MM.1S (cell line): ENCODE results near the gene CACNB4.
"Not testable (repeated sequence)": the region's sequence is repeated elsewhere in the genome, so short reads cannot be mapped to it uniquely, and the experiment has no call there.

Experiments used
- DNase-seq: peaks from one replicate; pipeline ENCODE4 v3.0.0-alpha.2; 2015
- H2AFZ ChIP-seq: fragments of 300-600 bp; sonication (generic); 2 replicates; pipeline ENCODE4 v1.6.0; 2016; ENCODE audit warnings: antibody characterized with exemption, low read length
- H3F3A ChIP-seq: fragments of 300-600 bp; sonication (generic); 2 replicates; pipeline ENCODE4 v1.6.1; 2016; ENCODE audit warnings: mild to moderate bottlenecking, antibody characterized with exemption, low read length, moderate library complexity, mixed read lengths; ENCODE audit not compliant: insufficient read depth
- H3K27ac ChIP-seq: fragments of 300-600 bp; sonication (generic); 2 replicates; pipeline ENCODE4 v1.5.1; 2016; ENCODE audit warnings: mild to moderate bottlenecking, low read length
- H3K27me3 ChIP-seq: fragments of 300-600 bp; sonication (generic); replicated peaks from 2 replicates; pipeline ENCODE4 v1.6.0; 2016; ENCODE audit warnings: low read length; ENCODE audit not compliant: insufficient read depth
- H3K36me3 ChIP-seq: fragments of 300-600 bp; sonication (generic); replicated peaks from 2 replicates; pipeline ENCODE4 v1.6.1; 2016; ENCODE audit warnings: mild to moderate bottlenecking, low read length, mixed read lengths; ENCODE audit not compliant: insufficient read depth
- H3K4me1 ChIP-seq: fragments of 300-600 bp; sonication (generic); 2 replicates; pipeline ENCODE4 v1.6.1; 2016; ENCODE audit warnings: low read length, mixed read lengths
- H3K4me2 ChIP-seq: fragments of 300-600 bp; sonication (generic); 2 replicates; pipeline ENCODE4 v1.6.0; 2016; ENCODE audit warnings: low read depth, low read length
- H3K4me3 ChIP-seq: fragments of 300-600 bp; sonication (generic); 2 replicates; pipeline ENCODE4 v1.5.1; 2016; ENCODE audit warnings: low read length, mixed read lengths
- H3K79me2 ChIP-seq: fragments of 300-600 bp; sonication (generic); 2 replicates; pipeline ENCODE4 v1.6.1; 2016; ENCODE audit warnings: mixed run types, low read length, mixed read lengths
- H3K9ac ChIP-seq: fragments of 300-600 bp; sonication (generic); 2 replicates; pipeline ENCODE4 v1.6.1; 2016; ENCODE audit warnings: low read length, mixed read lengths
- H3K9me2 ChIP-seq: fragments of 300-600 bp; sonication (generic); replicated peaks from 2 replicates; pipeline ENCODE4 v1.6.1; 2016; ENCODE audit warnings: mild to moderate bottlenecking, low read length, mixed read lengths; ENCODE audit not compliant: insufficient read depth
- H3K9me3 ChIP-seq: fragments of 300-600 bp; sonication (generic); replicated peaks from 2 replicates; pipeline ENCODE4 v1.6.1; 2016; ENCODE audit warnings: mild to moderate bottlenecking, low read length, mixed read lengths; ENCODE audit not compliant: insufficient read depth
- H4K20me1 ChIP-seq: fragments of 300-600 bp; sonication (generic); 2 replicates; pipeline ENCODE4 v1.6.1; 2016; ENCODE audit warnings: mild to moderate bottlenecking, low read length, moderate library complexity, mixed read lengths; ENCODE audit not compliant: insufficient read depth
- EZH2 ChIP-seq: fragments of 300-600 bp; sonication (generic); optimal IDR thresholded peaks from 2 replicates; pipeline ENCODE3; 2017; ENCODE audit warnings: low read depth, mild to moderate bottlenecking, antibody characterized with exemption, low read length, mixed read lengths
- EZH2phosphoT487 ChIP-seq: fragments of 300-600 bp; sonication (generic); IDR thresholded peaks from 2 replicates; pipeline ENCODE4 v1.6.1; 2018; ENCODE audit warnings: antibody characterized with exemption, low read length
- TF ChIP-seq, protein P1 (sequence below): fragments of 300-600 bp; sonication (generic); IDR thresholded peaks from 2 replicates; pipeline ENCODE4 v1.5.1; 2016; ENCODE audit warnings: antibody characterized with exemption, low read length, mixed read lengths

The CACNB4 gene

DNA sequence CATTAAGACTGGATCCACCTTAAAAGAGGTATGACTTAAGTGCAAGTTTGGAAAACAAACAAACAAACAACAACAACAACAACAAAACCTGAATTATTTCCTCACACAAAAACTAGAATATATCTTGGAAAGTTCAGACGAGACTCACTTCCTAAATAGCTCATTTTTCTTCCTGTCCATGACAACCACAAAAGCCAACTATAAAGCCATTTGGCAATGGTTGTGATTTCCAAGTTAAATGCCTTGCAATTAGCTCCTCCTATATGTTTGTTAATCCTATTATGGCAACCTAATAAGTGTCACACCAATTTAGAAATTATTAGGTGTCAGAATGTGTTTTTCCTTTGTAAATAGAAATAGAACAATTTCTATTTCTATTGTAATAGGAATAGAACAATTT lies 179.1 kb downstream of the CACNB4 start:
- Histone ChIP-seq H3F3A (peaks cover 8% of the 10 kb centered on the region; the same call in 1 of the 2 replicates), H3K79me2 (no peaks in the 10 kb centered on the region), H2AFZ (no peak overlapping the region), H3K4me1 (peaks cover 15% of the 10 kb centered on the region), H4K20me1 (no peaks in the 10 kb centered on the region), H3K9ac (no peak overlapping the region), H3K9me3 (no peaks in the 10 kb centered on the region), H3K27me3 (no peaks in the 10 kb centered on the region), H3K4me2 (no peak overlapping the region), H3K36me3 (no peaks in the 10 kb centered on the region), H3K27ac (no peak overlapping the region), H3K4me3 (no peak overlapping the region), H3K9me2 (no peaks in the 10 kb centered on the region)
- no peak for DNase-seq
- TF ChIP-seq EZH2phosphoT487 (no peak), EZH2 (no peak)

DNA sequence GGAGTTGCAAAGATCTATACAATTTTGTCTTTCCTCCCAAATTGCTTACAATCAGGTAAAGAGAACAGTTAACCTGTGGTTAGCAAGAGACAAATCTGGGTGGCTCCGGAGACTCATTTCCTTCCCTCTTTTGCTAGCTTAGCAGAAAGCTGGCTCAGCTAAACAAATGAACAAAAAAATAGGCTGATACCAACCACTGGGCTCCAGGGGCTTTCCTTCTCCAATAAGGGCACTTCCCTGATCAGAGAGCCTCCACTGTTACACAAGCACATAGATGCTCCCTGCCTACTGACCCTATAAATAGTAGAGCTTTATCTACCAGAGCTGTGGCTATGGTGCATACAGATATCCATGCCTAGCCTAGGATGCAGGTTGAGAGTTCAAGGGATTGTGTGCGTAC lies 180.5 kb downstream of the CACNB4 start:
- H4K20me1 ChIP-seq = no peaks in the 10 kb centered on the region
- H3K36me3 ChIP-seq = no peaks in the 10 kb centered on the region
- H3K4me3 ChIP-seq = no peak overlapping the region
- TF ChIP-seq, protein P1, sequence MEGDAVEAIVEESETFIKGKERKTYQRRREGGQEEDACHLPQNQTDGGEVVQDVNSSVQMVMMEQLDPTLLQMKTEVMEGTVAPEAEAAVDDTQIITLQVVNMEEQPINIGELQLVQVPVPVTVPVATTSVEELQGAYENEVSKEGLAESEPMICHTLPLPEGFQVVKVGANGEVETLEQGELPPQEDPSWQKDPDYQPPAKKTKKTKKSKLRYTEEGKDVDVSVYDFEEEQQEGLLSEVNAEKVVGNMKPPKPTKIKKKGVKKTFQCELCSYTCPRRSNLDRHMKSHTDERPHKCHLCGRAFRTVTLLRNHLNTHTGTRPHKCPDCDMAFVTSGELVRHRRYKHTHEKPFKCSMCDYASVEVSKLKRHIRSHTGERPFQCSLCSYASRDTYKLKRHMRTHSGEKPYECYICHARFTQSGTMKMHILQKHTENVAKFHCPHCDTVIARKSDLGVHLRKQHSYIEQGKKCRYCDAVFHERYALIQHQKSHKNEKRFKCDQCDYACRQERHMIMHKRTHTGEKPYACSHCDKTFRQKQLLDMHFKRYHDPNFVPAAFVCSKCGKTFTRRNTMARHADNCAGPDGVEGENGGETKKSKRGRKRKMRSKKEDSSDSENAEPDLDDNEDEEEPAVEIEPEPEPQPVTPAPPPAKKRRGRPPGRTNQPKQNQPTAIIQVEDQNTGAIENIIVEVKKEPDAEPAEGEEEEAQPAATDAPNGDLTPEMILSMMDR = no peak
- TF ChIP-seq EZH2 (no peak), EZH2phosphoT487 (no peak)
- H3K79me2 ChIP-seq = no peaks in the 10 kb centered on the region
- H3F3A ChIP-seq = peaks cover 8% of the 10 kb centered on the region; the same call in 1 of the 2 replicates
- DNase-seq = peak; percentile 75
- H3K27ac ChIP-seq = peak overlapping the region; percentile 33; the same call in 1 of the 2 replicates
- no peaks in the 10 kb centered on the region for H3K9me2 ChIP-seq
- no peaks in the 10 kb centered on the region for H3K9me3 ChIP-seq
- H3K4me1 ChIP-seq = peaks cover 15% of the 10 kb centered on the region
- peak overlapping the region; percentile 58 for H2AFZ ChIP-seq
- no peak overlapping the region for H3K9ac ChIP-seq
- no peaks in the 10 kb centered on the region for H3K27me3 ChIP-seq
- H3K4me2 ChIP-seq = peak overlapping the region; percentile 46

DNA sequence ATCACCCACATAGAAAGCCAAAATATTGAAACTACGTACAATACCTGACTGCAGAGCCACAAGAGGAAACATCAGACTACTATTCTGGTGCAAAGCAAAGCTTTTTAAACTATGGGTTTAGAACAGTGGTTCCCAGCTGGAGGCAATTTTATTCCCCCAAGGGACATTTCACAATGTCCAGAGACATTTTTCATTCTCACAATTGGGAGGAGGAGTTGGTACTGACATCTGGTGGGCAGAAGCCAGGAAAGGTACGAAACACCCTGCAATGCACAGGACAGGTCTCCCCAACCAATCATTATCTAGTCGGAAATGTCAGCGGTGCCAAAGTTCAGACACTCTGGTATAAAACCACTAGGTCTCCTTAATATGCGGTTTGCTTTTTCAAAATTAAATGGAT lies 182.2 kb downstream of the CACNB4 start:
- TF ChIP-seq EZH2phosphoT487 (no peak), EZH2 (no peak)
- TF ChIP-seq, protein P1 = no peak
- H3K9me2 ChIP-seq = no peaks in the 10 kb centered on the region
- H3K4me2 ChIP-seq = no peak overlapping the region

DNA sequence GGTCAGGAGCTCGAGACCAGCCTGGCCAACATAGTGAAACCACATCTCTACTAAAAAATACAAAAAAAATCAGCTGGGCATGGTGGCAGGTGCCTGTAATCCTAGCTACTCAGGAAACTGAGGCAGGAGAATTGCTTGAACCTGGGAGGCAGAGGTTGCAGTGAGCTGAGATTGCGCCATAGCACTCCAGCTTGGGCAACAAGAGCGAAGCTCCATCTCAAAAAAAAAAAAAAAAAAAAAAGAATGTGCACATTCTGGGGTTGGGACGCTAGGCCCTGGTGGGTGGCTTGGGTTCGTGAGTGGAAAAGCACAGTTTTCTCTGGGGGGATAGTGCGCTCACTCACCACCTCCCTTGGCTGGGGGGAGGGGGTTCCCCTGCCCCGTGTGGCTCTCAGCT lies 183.2 kb downstream of the CACNB4 start:
- not testable (repeated sequence) for H3K9me3 ChIP-seq, H3K36me3 ChIP-seq, H3K27ac ChIP-seq, H3K4me3 ChIP-seq, H4K20me1 ChIP-seq, H3K9ac ChIP-seq, H3K27me3 ChIP-seq, H3K79me2 ChIP-seq, H3F3A ChIP-seq, DNase-seq, H3K9me2 ChIP-seq, H3K4me2 ChIP-seq, H2AFZ ChIP-seq
- H3K4me1 ChIP-seq = peaks cover 15% of the 10 kb centered on the region

More for the DNA sequence above, 182.2 kb downstream of the CACNB4 start:
- no peaks in the 10 kb centered on the region for H3K36me3 ChIP-seq
- peaks cover 8% of the 10 kb centered on the region; the same call in 1 of the 2 replicates for H3F3A ChIP-seq
- H3K9ac ChIP-seq = no peak overlapping the region
- no peaks in the 10 kb centered on the region for H3K27me3 ChIP-seq
- no peaks in the 10 kb centered on the region for H3K79me2 ChIP-seq
- DNase-seq = no peak
- no peak overlapping the region for H2AFZ ChIP-seq
- no peak overlapping the region for H3K4me3 ChIP-seq
- H3K9me3 ChIP-seq = no peaks in the 10 kb centered on the region
- H4K20me1 ChIP-seq = no peaks in the 10 kb centered on the region
- peaks cover 15% of the 10 kb centered on the region for H3K4me1 ChIP-seq
- H3K27ac ChIP-seq = no peak overlapping the region
